NCI-H2227 (cell line): Measurements from ENCODE around the gene DPYSL4.
"Not testable (repeated sequence)": the region's sequence is repeated elsewhere in the genome, so short reads cannot be mapped to it uniquely, and the experiment has no call there.

Source experiments
- DNase-seq: peaks from one replicate; lab custom pipeline; 2025; ENCODE audit not compliant: unreplicated experiment; lab: John Stamatoyannopoulos, UW

DPYSL4 gene

GRCh38 chr10:132149271-132149670 is 37.5 kb upstream of the DPYSL4 start:
- DNase-seq: no peak

- no peak for DNase-seq
Observed at GRCh38 chr10:132149917-132150316, 36.8 kb upstream of the DPYSL4 start.

- DNase-seq: no peak
Observed at GRCh38 chr10:132150777-132151176, 36.0 kb upstream of the DPYSL4 start.

- no peak for DNase-seq
Observed at GRCh38 chr10:132151286-132151950, 35.3 kb upstream of the DPYSL4 start.

- no peak for DNase-seq
Observed at GRCh38 chr10:132151951-132152505, 34.7 kb upstream of the DPYSL4 start.

- DNase-seq: no peak
Observed at GRCh38 chr10:132152896-132153580, 33.7 kb upstream of the DPYSL4 start.

GRCh38 chr10:132153616-132154217 is 33.0 kb upstream of the DPYSL4 start:
- no peak for DNase-seq

- no peak for DNase-seq
Observed at GRCh38 chr10:132154440-132154839, 32.3 kb upstream of the DPYSL4 start.

GRCh38 chr10:132154931-132155330 is 31.8 kb upstream of the DPYSL4 start:
- no peak for DNase-seq

GRCh38 chr10:132155723-132156381 is 30.9 kb upstream of the DPYSL4 start:
- no peak for DNase-seq

GRCh38 chr10:132156382-132156781 is 30.4 kb upstream of the DPYSL4 start:
- DNase-seq: no peak

- DNase-seq: no peak
Observed at GRCh38 chr10:132157101-132157500, 29.6 kb upstream of the DPYSL4 start.

GRCh38 chr10:132158122-132158741 is 28.5 kb upstream of the DPYSL4 start:
- no peak for DNase-seq

- DNase-seq: no peak
Observed at GRCh38 chr10:132158823-132159222, 27.9 kb upstream of the DPYSL4 start.

GRCh38 chr10:132159302-132160230 is 27.2 kb upstream of the DPYSL4 start:
- DNase-seq: not testable (repeated sequence)

- DNase-seq: not testable (repeated sequence)
Observed at GRCh38 chr10:132160231-132160630, 26.5 kb upstream of the DPYSL4 start.

- DNase-seq: not testable (repeated sequence)
Observed at GRCh38 chr10:132160834-132161622, 25.7 kb upstream of the DPYSL4 start.

GRCh38 chr10:132162021-132162531 is 24.7 kb upstream of the DPYSL4 start:
- DNase-seq: peak; percentile 32
